ENCODE results near the gene ACSS1.

DNA sequence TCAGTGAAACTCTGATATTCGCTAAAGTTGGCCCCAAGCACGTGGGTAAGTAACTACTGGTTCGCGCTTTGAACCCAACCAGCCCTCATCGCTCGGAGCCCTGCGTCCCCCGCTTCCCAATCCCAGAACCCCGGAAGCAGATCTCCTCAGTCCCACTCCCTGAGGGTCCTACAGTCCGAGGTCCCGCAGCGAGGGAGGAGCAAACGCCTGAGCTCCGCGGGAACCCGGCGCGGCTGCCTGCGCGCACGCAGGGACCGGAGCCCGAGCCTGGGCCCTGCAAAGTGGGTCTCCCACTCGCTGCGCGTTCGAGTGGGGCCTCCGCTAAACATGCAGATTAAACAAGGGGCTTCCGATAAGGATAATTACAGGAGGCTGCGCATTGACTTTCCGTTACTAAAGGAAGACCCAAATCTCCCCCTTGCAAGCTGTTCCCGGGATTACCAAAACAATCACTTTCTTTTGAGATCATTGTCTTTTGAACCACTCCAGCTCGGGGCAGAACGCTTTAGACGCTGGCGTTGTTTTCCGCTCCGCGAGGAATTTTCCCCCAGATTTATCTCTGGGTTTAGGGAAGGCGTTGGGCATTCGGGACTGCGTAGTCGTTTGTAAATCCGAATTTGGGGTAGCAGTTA lies 25.3 kb upstream of the ACSS1 start:
- no peak for TF ChIP-seq CTCF (IDR thresholded peaks at IDR 0.05)
- TF ChIP-seq, protein P1, sequence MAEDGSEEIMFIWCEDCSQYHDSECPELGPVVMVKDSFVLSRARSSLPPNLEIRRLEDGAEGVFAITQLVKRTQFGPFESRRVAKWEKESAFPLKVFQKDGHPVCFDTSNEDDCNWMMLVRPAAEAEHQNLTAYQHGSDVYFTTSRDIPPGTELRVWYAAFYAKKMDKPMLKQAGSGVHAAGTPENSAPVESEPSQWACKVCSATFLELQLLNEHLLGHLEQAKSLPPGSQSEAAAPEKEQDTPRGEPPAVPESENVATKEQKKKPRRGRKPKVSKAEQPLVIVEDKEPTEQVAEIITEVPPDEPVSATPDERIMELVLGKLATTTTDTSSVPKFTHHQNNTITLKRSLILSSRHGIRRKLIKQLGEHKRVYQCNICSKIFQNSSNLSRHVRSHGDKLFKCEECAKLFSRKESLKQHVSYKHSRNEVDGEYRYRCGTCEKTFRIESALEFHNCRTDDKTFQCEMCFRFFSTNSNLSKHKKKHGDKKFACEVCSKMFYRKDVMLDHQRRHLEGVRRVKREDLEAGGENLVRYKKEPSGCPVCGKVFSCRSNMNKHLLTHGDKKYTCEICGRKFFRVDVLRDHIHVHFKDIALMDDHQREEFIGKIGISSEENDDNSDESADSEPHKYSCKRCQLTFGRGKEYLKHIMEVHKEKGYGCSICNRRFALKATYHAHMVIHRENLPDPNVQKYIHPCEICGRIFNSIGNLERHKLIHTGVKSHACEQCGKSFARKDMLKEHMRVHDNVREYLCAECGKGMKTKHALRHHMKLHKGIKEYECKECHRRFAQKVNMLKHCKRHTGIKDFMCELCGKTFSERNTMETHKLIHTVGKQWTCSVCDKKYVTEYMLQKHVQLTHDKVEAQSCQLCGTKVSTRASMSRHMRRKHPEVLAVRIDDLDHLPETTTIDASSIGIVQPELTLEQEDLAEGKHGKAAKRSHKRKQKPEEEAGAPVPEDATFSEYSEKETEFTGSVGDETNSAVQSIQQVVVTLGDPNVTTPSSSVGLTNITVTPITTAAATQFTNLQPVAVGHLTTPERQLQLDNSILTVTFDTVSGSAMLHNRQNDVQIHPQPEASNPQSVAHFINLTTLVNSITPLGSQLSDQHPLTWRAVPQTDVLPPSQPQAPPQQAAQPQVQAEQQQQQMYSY (CRISPR knock-in tag; IDR thresholded peaks at IDR 0.05) = peak; percentile 15; the same call in 1 of the 2 replicates
- no peak for TF ChIP-seq GABPB1 (CRISPR knock-in tag; IDR thresholded peaks at IDR 0.05)
- TF ChIP-seq, protein P2, sequence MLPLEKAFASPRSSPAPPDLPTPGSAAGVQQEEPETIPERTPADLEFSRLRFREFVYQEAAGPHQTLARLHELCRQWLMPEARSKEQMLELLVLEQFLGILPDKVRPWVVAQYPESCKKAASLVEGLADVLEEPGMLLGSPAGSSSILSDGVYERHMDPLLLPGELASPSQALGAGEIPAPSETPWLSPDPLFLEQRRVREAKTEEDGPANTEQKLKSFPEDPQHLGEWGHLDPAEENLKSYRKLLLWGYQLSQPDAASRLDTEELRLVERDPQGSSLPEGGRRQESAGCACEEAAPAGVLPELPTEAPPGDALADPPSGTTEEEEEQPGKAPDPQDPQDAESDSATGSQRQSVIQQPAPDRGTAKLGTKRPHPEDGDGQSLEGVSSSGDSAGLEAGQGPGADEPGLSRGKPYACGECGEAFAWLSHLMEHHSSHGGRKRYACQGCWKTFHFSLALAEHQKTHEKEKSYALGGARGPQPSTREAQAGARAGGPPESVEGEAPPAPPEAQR (CRISPR knock-in tag; IDR thresholded peaks at IDR 0.05) = no peak
- TF ChIP-seq, protein P3, sequence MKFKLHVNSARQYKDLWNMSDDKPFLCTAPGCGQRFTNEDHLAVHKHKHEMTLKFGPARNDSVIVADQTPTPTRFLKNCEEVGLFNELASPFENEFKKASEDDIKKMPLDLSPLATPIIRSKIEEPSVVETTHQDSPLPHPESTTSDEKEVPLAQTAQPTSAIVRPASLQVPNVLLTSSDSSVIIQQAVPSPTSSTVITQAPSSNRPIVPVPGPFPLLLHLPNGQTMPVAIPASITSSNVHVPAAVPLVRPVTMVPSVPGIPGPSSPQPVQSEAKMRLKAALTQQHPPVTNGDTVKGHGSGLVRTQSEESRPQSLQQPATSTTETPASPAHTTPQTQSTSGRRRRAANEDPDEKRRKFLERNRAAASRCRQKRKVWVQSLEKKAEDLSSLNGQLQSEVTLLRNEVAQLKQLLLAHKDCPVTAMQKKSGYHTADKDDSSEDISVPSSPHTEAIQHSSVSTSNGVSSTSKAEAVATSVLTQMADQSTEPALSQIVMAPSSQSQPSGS (CRISPR knock-in tag; IDR thresholded peaks at IDR 0.05; ENCODE audit: borderline replicate concordance, low read depth) = no peak
- TF ChIP-seq MXD4 (CRISPR knock-in tag; IDR thresholded peaks at IDR 0.05; ENCODE audit: borderline replicate concordance) = no peak
- no peak for TF ChIP-seq E2F1 (CRISPR knock-in tag; IDR thresholded peaks at IDR 0.05)
- TF ChIP-seq CBFB (CRISPR knock-in tag; IDR thresholded peaks at IDR 0.05; ENCODE audit: low read depth) = no peak
- no peak for TF ChIP-seq SP1 (CRISPR knock-in tag; conservative IDR thresholded peaks at IDR 0.05)
- no peak for TF ChIP-seq ZNF232 (CRISPR knock-in tag; IDR thresholded peaks at IDR 0.05)
- TF ChIP-seq ZNF138 (CRISPR knock-in tag; conservative IDR thresholded peaks at IDR 0.05) = no peak

Data from WTC11 (cell line).